Measurements from ENCODE around the gene FOSL2. TPM values are rescaled to one million over a fixed set of nuclear protein-coding genes. Genes with fewer than 3 reads are reported as not detected.

Gene FOSL2
- total and polyA plus RNA-seq, 4 donors, result 20.0 to 260 (median 109) TPM

GRCh38 chr2:28400921-28401320, 8.3 kb downstream of the FOSL2 start:
- no peak for DNase-seq
- Histone ChIP-seq H3K27ac (ENCODE audit: low read depth in 1 of 2, low read length in 2 of 2) (no peak overlapping the region), H3K4me3 (ENCODE audit: low read length in 2 of 2) (no peak overlapping the region), H3K27me3 (ENCODE audit: control insufficient read depth in 1 of 2, insufficient read depth in 2 of 2, low read length in 1 of 2) (no peaks in the 10 kb centered on the region), H3K4me1 (ENCODE audit: control insufficient read depth in 1 of 2, insufficient read depth in 2 of 2, low read length in 2 of 2) (peaks cover 2 to 3% of the 10 kb centered on the region in 2 donors), H3K9me3 (ENCODE audit: control insufficient read depth, low read length) (no peaks in the 10 kb centered on the region), H3K36me3 (ENCODE audit: control insufficient read depth in 1 of 2, insufficient read depth in 2 of 2, low read length in 1 of 2) (peaks cover 8 to 17% of the 10 kb centered on the region in 2 donors)
- no peak for ATAC-seq (ENCODE audit: low FRiP score)
- intact Hi-C loops (cut with DNase I), result no loop called here
- WGBS, 2 donors, result 75 to 79% methylated on average over 1 of the region's 1 CpG

DNA sequence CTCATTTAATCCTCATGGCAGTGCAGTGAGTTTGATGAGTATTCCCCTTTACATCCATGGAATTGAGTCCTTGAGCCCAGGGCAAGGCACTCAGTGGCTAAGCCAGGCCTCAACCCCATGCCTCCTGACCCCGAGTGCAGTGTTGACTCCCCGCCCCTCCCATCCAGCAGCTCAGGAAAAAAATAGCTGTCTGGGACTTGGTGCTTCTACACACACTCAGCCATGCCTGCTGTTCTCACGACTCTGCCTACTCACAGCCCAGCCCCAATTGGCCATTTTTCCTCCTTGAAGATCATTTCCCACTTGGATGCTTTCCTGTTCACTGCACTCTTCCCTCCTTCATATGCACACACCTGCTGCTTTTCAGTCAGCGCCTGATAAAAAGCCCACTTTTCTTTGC, 8.8 kb downstream of the FOSL2 start:
- H3K27ac ChIP-seq (ENCODE audit: low read depth in 1 of 2, low read length in 2 of 2), result peak overlapping the region in 1 of 2 donors; percentile 61
- peak in 1 of 2 donors; percentile 48 for DNase-seq
- H3K27me3 ChIP-seq (ENCODE audit: control insufficient read depth in 1 of 2, insufficient read depth in 2 of 2, low read length in 1 of 2), result no peaks in the 10 kb centered on the region
- intact Hi-C loops (cut with DNase I), result no loop called here
- H3K4me3 ChIP-seq (ENCODE audit: low read length in 2 of 2), result no peak overlapping the region
- H3K4me1 ChIP-seq (ENCODE audit: control insufficient read depth in 1 of 2, insufficient read depth in 2 of 2, low read length in 2 of 2), result peaks cover 2 to 3% of the 10 kb centered on the region in 2 donors
- ATAC-seq (ENCODE audit: low FRiP score), result no peak
- H3K36me3 ChIP-seq (ENCODE audit: control insufficient read depth in 1 of 2, insufficient read depth in 2 of 2, low read length in 1 of 2), result peaks cover 8 to 17% of the 10 kb centered on the region in 2 donors
- no peaks in the 10 kb centered on the region for H3K9me3 ChIP-seq (ENCODE audit: control insufficient read depth, low read length)
- 43 to 50% methylated on average over 4 of the region's 4 CpGs for WGBS, 2 donors

GRCh38 chr2:28401948-28402550, 9.4 kb downstream of the FOSL2 start:
- Histone ChIP-seq H3K4me3 (ENCODE audit: low read length in 2 of 2) (no peak overlapping the region), H3K27me3 (ENCODE audit: control insufficient read depth in 1 of 2, insufficient read depth in 2 of 2, low read length in 1 of 2) (no peaks in the 10 kb centered on the region), H3K9me3 (ENCODE audit: control insufficient read depth, low read length) (no peaks in the 10 kb centered on the region), H3K4me1 (ENCODE audit: control insufficient read depth in 1 of 2, insufficient read depth in 2 of 2, low read length in 2 of 2) (peaks cover 2 to 3% of the 10 kb centered on the region in 2 donors), H3K27ac (ENCODE audit: low read depth in 1 of 2, low read length in 2 of 2) (no peak overlapping the region), H3K36me3 (ENCODE audit: control insufficient read depth in 1 of 2, insufficient read depth in 2 of 2, low read length in 1 of 2) (peaks cover 8 to 19% of the 10 kb centered on the region in 2 donors)
- no peak for ATAC-seq (ENCODE audit: low FRiP score)
- intact Hi-C loops (cut with DNase I), result no loop called here
- peak in 1 of 2 donors; percentile 62 for DNase-seq
- 82 to 84% methylated on average over 6 of the region's 6 CpGs for WGBS, 2 donors

DNA sequence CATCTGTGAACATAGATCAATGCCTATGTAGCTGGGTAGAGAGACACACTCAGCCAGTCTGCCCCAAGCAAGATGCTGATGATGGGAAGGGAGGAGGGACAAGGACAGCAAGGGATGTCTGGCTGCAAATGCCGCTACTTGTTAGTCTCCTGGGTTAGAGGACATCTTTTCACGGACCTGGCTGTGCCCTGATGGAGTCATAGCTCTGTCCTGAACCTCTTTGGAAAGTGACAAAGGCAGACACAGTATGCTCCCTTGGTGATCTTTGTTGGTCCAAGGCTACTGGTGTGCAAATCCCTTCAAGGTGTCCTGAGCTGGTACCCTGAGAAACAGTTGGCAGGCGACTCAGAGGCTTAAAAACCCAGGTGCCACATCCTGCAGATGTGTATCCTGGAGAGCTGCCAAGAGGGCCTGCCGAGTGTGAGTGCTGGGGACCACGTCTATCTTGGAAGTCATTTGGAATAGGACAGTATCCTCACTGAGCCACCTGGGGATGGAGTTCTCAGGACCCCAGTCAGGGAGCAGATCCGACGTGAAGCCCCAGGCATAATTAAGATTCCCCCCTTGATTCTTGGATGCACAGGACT, 10.8 kb downstream of the FOSL2 start:
- H3K36me3 ChIP-seq (ENCODE audit: control insufficient read depth in 1 of 2, insufficient read depth in 2 of 2, low read length in 1 of 2), result peaks cover 8 to 22% of the 10 kb centered on the region in 2 donors
- H3K27me3 ChIP-seq (ENCODE audit: control insufficient read depth in 1 of 2, insufficient read depth in 2 of 2, low read length in 1 of 2), result no peaks in the 10 kb centered on the region
- no peak overlapping the region for H3K4me3 ChIP-seq (ENCODE audit: low read length in 2 of 2)
- no peak overlapping the region for H3K27ac ChIP-seq (ENCODE audit: low read depth in 1 of 2, low read length in 2 of 2)
- intact Hi-C loops (cut with DNase I), result no loop called here
- peaks cover 1 to 2% of the 10 kb centered on the region in 2 donors for H3K4me1 ChIP-seq (ENCODE audit: control insufficient read depth in 1 of 2, insufficient read depth in 2 of 2, low read length in 2 of 2)
- H3K9me3 ChIP-seq (ENCODE audit: control insufficient read depth, low read length), result no peaks in the 10 kb centered on the region
- ATAC-seq (ENCODE audit: low FRiP score), result no peak
- WGBS, 2 donors, result 49 to 52% methylated on average over 7 of the region's 7 CpGs
- DNase-seq, result peak in 1 of 2 donors; percentile 69

- DNase-seq (no peak), ATAC-seq (ENCODE audit: low FRiP score) (no peak)
- Histone ChIP-seq H3K27me3 (ENCODE audit: control insufficient read depth in 1 of 2, insufficient read depth in 2 of 2, low read length in 1 of 2) (no peaks in the 10 kb centered on the region), H3K27ac (ENCODE audit: low read depth in 1 of 2, low read length in 2 of 2) (no peak overlapping the region), H3K4me3 (ENCODE audit: low read length in 2 of 2) (no peak overlapping the region), H3K9me3 (ENCODE audit: control insufficient read depth, low read length) (no peaks in the 10 kb centered on the region), H3K36me3 (ENCODE audit: control insufficient read depth in 1 of 2, insufficient read depth in 2 of 2, low read length in 1 of 2) (peaks cover 8 to 25% of the 10 kb centered on the region in 2 donors), H3K4me1 (ENCODE audit: control insufficient read depth in 1 of 2, insufficient read depth in 2 of 2, low read length in 2 of 2) (peaks cover 0 to 2% of the 10 kb centered on the region in 2 donors)
- intact Hi-C loops (cut with DNase I), result no loop called here
- WGBS, 2 donors, result 82 to 86% methylated on average over 11 of the region's 11 CpGs
These were observed 11.4 kb downstream of the FOSL2 start for GRCh38 chr2:28404086-28404485.

- no peak overlapping the region for H3K4me3 ChIP-seq (ENCODE audit: low read length in 2 of 2)
- intact Hi-C loops (cut with DNase I), result no loop called here
- H3K27ac ChIP-seq (ENCODE audit: low read depth in 1 of 2, low read length in 2 of 2), result no peak overlapping the region
- peaks cover 8 to 32% of the 10 kb centered on the region in 2 donors for H3K36me3 ChIP-seq (ENCODE audit: control insufficient read depth in 1 of 2, insufficient read depth in 2 of 2, low read length in 1 of 2)
- no peaks in the 10 kb centered on the region for H3K27me3 ChIP-seq (ENCODE audit: control insufficient read depth in 1 of 2, insufficient read depth in 2 of 2, low read length in 1 of 2)
- 70 to 82% methylated on average over 3 of the region's 3 CpGs for WGBS, 2 donors
- no peak for DNase-seq
- H3K9me3 ChIP-seq (ENCODE audit: control insufficient read depth, low read length), result no peaks in the 10 kb centered on the region
- H3K4me1 ChIP-seq (ENCODE audit: control insufficient read depth in 1 of 2, insufficient read depth in 2 of 2, low read length in 2 of 2), result peaks cover 0 to 1% of the 10 kb centered on the region in 2 donors
- no peak for ATAC-seq (ENCODE audit: low FRiP score)
These were observed 12.9 kb downstream of the FOSL2 start for GRCh38 chr2:28405537-28405936.

- ATAC-seq (ENCODE audit: low FRiP score), result peak; percentile 47
- intact Hi-C loops (cut with DNase I), result no loop called here
- Histone ChIP-seq H3K27me3 (ENCODE audit: control insufficient read depth in 1 of 2, insufficient read depth in 2 of 2, low read length in 1 of 2) (no peaks in the 10 kb centered on the region), H3K36me3 (ENCODE audit: control insufficient read depth in 1 of 2, insufficient read depth in 2 of 2, low read length in 1 of 2) (peaks cover 10 to 34% of the 10 kb centered on the region in 2 donors), H3K4me1 (ENCODE audit: control insufficient read depth in 1 of 2, insufficient read depth in 2 of 2, low read length in 2 of 2) (no peaks in the 10 kb centered on the region), H3K9me3 (ENCODE audit: control insufficient read depth, low read length) (no peaks in the 10 kb centered on the region), H3K4me3 (ENCODE audit: low read length in 2 of 2) (no peak overlapping the region), H3K27ac (ENCODE audit: low read depth in 1 of 2, low read length in 2 of 2) (peak overlapping the region in 1 of 2 donors; percentile 31)
- 78 to 81% methylated on average over 15 to 16 of the region's 16 CpGs for WGBS, 2 donors
- DNase-seq, result peak in 1 of 2 donors; percentile 72
These were observed 13.8 kb downstream of the FOSL2 start for GRCh38 chr2:28406276-28407096.

- H3K9me3 ChIP-seq (ENCODE audit: control insufficient read depth, low read length), result no peaks in the 10 kb centered on the region
- ATAC-seq (ENCODE audit: low FRiP score) (no peak), DNase-seq (peak in 1 of 2 donors; percentile 64)
- H3K36me3 ChIP-seq (ENCODE audit: control insufficient read depth in 1 of 2, insufficient read depth in 2 of 2, low read length in 1 of 2), result peaks cover 10 to 37% of the 10 kb centered on the region in 2 donors
- no peaks in the 10 kb centered on the region for H3K27me3 ChIP-seq (ENCODE audit: control insufficient read depth in 1 of 2, insufficient read depth in 2 of 2, low read length in 1 of 2)
- intact Hi-C loops (cut with DNase I), result no loop called here
- H3K4me3 ChIP-seq (ENCODE audit: low read length in 2 of 2), result no peak overlapping the region
- H3K27ac ChIP-seq (ENCODE audit: low read depth in 1 of 2, low read length in 2 of 2), result no peak overlapping the region
- WGBS, 2 donors, result 75 to 81% methylated on average over 8 of the region's 8 CpGs
- no peaks in the 10 kb centered on the region for H3K4me1 ChIP-seq (ENCODE audit: control insufficient read depth in 1 of 2, insufficient read depth in 2 of 2, low read length in 2 of 2)
These were observed 14.7 kb downstream of the FOSL2 start for GRCh38 chr2:28407131-28407975.

Measured in aorta (tissue), 5 donors.